ENCODE measurements around the gene ACSBG1.

DNA sequence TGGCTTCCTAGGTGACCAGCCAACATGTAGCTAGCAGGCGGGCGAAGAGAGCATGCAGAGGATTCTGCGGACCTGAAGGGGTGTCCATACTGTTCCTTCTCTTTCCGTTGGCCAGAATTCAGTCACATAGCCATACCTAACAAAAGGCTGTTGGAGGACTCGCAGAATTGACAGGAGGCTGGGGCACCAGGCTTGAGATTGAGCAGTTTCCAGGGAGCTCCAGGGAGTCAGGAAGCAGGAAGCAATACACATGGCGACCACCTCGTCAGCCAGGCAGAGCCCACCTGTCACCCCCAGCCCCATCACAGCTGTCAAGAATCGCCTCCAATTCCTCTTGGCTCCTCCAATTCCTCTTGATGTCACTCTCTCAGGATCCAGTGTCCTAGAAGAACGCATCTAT, 16.8 kb upstream of the ACSBG1 start:
- TF ChIP-seq JUND (IDR thresholded peaks at IDR 0.05; ENCODE audit: low read length) (no peak), RFX5 (IDR thresholded peaks at IDR 0.05; ENCODE audit: borderline replicate concordance, low read depth, low read length) (no peak), CHD7 (IDR thresholded peaks at IDR 0.05; ENCODE audit: insufficient replicate concordance, low read length) (no peak), POLR2AphosphoS5 (IDR thresholded peaks at IDR 0.05; ENCODE audit: low read depth, low read length) (no peak), CTCF (IDR thresholded peaks at IDR 0.05; ENCODE audit: control extremely low read depth in 1 of 3, insufficient read depth in 1 of 3, low read depth in 1 of 3, low read length in 3 of 3) (no peak)
- TF ChIP-seq, protein P1, sequence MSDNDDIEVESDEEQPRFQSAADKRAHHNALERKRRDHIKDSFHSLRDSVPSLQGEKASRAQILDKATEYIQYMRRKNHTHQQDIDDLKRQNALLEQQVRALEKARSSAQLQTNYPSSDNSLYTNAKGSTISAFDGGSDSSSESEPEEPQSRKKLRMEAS (IDR thresholded peaks at IDR 0.05): no peak

Measured in H1 (cell line).